ENCODE results near the gene CXCL9.
"Not testable (repeated sequence)": the region's sequence is repeated elsewhere in the genome, so short reads cannot be mapped to it uniquely, and the experiment has no call there.

The CXCL9 gene

DNA sequence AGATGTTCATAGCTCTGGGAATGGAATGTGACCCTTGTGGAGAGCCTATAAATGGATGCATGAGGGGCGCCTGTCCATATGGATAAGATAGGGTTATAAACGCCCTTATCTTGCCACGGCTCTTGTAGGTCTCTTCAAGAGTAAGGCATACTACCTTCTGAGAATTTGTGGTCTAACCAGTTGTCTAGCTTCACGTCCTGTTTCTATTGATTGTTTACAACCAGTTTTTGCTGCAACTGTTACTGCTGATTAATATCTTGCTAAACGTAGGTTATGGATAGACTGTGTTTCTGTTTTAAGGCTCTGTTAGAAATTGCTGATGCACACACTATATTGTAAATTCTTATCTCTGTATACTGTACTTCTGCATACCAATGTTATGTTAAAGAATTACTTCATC lies 52.5 kb downstream of the CXCL9 start:
- not testable (repeated sequence) for DNase-seq (ENCODE audit: low read depth)

GRCh38 chr4:75953509-75953908 lies 53.8 kb downstream of the CXCL9 start:
- DNase-seq (ENCODE audit: low read depth), result no peak
